Neural crest cell (in vitro differentiated cells): Measurements from ENCODE around the gene CHI3L2. TPM values are rescaled to one million over a fixed set of nuclear protein-coding genes. Genes with fewer than 3 reads are reported as not detected.

Source experiments
- DNase-seq: peaks from one replicate; pipeline ENCODE4 v3.0.0; 2021; ENCODE audit warnings: low read depth, mixed read lengths, low spot score
- H3K27ac Mint-ChIP-seq: one replicate; pipeline ENCODE4 v1.8.0; 2021; ENCODE audit warnings: mild to moderate bottlenecking, mixed read lengths; ENCODE audit not compliant: unreplicated experiment
- H3K27me3 Mint-ChIP-seq: 2 replicates; pipeline ENCODE4 v1.8.0; 2021; ENCODE audit warnings: low read depth, mild to moderate bottlenecking, mixed read lengths
- H3K36me3 Mint-ChIP-seq: 2 replicates; pipeline ENCODE4 v1.8.0; 2021; ENCODE audit warnings: low read depth, mild to moderate bottlenecking, mixed read lengths
- H3K4me1 Mint-ChIP-seq: 2 replicates; pipeline ENCODE4 v1.8.0; 2021; ENCODE audit warnings: mixed read lengths
- H3K4me3 Mint-ChIP-seq: one replicate; pipeline ENCODE4 v1.8.0; 2021; ENCODE audit warnings: mild to moderate bottlenecking, mixed read lengths
- H3K9me3 Mint-ChIP-seq: 2 replicates; pipeline ENCODE4 v1.8.0; 2021; ENCODE audit warnings: mixed read lengths
- CTCF ChIP-seq: fragments of 200-600 bp; sonication (generic); conservative IDR thresholded peaks from 2 replicates; pipeline ENCODE4 v1.5.0; 2021; ENCODE audit warnings: antibody characterized with exemption, mild to moderate bottlenecking
- total RNA-seq: library from RNA; stranded (reverse); gene quantifications from 2 replicates; pipeline ENCODE4 v1.2.1, GENCODE V29; 2021

Gene CHI3L2
- total RNA-seq, 1 donor from 2014 or later: not detected

GRCh38 chr1:111269825-111270406 is 42.4 kb downstream of the CHI3L2 start:
- DNase-seq: no peak
- Mint-ChIP-seq H3K27ac (no peak overlapping the region), H3K9me3 (peaks cover 4% of the 10 kb centered on the region), H3K36me3 (no peaks in the 10 kb centered on the region), H3K4me1 (peaks cover 9% of the 10 kb centered on the region), H3K27me3 (no peaks in the 10 kb centered on the region), H3K4me3 (no peak overlapping the region)
- no peak for TF ChIP-seq CTCF

DNA sequence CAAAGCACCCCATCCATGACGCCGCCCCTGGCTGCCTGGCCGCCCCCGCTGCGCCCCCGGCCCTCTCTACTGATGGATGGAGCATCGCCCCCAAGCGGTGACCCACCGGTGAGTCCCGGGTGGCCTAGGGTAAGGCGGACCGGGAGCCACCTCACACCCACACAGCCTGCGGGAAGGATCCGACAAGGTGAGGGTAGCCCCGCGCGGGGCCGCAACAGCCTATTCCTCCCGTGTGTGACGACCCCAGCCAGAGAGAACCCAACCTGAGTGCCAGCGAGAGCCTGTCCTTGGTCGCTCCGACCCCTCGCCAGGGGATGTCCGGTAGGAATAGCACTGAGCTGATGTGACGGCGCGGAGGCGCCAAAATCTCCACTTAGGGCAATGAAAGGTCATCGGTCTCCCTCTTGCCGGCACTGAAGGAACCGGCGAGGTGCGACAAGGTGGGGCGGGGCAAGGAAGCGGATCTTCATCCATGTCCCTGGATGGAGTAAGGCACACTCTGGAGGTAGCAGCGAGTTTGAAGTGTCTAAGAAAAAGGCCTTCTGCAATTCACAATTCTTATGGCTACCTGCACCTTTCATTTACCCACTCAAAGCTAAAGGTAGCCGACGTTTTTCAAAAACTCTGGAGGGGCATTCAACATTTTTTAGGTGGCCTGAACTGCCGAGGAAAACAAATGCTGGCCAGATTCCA is 43.4 kb downstream of the CHI3L2 start:
- Mint-ChIP-seq H3K4me1 (peaks cover 9% of the 10 kb centered on the region), H3K4me3 (no peak overlapping the region), H3K27me3 (no peaks in the 10 kb centered on the region), H3K27ac (no peak overlapping the region), H3K9me3 (peaks cover 4% of the 10 kb centered on the region), H3K36me3 (no peaks in the 10 kb centered on the region)
- TF ChIP-seq CTCF: no peak
- DNase-seq: no peak

GRCh38 chr1:111271464-111271801 is 43.9 kb downstream of the CHI3L2 start:
- H3K4me3 Mint-ChIP-seq: no peak overlapping the region
- H3K9me3 Mint-ChIP-seq: peaks cover 6% of the 10 kb centered on the region
- H3K4me1 Mint-ChIP-seq: peaks cover 9% of the 10 kb centered on the region
- DNase-seq: no peak
- H3K27ac Mint-ChIP-seq: no peak overlapping the region
- TF ChIP-seq CTCF: no peak
- no peaks in the 10 kb centered on the region for H3K27me3 Mint-ChIP-seq
- no peaks in the 10 kb centered on the region for H3K36me3 Mint-ChIP-seq

GRCh38 chr1:111272081-111272480 is 44.6 kb downstream of the CHI3L2 start:
- H3K36me3 Mint-ChIP-seq: no peaks in the 10 kb centered on the region
- no peak overlapping the region for H3K4me3 Mint-ChIP-seq
- H3K4me1 Mint-ChIP-seq: peaks cover 9% of the 10 kb centered on the region
- TF ChIP-seq CTCF: no peak
- H3K27me3 Mint-ChIP-seq: no peaks in the 10 kb centered on the region
- DNase-seq: no peak
- peaks cover 6% of the 10 kb centered on the region for H3K9me3 Mint-ChIP-seq
- no peak overlapping the region for H3K27ac Mint-ChIP-seq

GRCh38 chr1:111274653-111275052 is 47.1 kb downstream of the CHI3L2 start:
- DNase-seq: no peak
- H3K4me1 Mint-ChIP-seq: peaks cover 9% of the 10 kb centered on the region
- TF ChIP-seq CTCF: no peak
- H3K27ac Mint-ChIP-seq: no peak overlapping the region
- no peak overlapping the region for H3K4me3 Mint-ChIP-seq
- no peaks in the 10 kb centered on the region for H3K27me3 Mint-ChIP-seq
- H3K36me3 Mint-ChIP-seq: no peaks in the 10 kb centered on the region
- H3K9me3 Mint-ChIP-seq: peaks cover 4% of the 10 kb centered on the region
